Liver (tissue), 3 donors: ENCODE results near the gene TOR3A.

Experiments
- CTCF ChIP-seq: fragments of 150-350 bp; IDR thresholded peaks from 2 replicates; pipeline ENCODE4 v1.5.1; 2017; ENCODE audit warnings: improper control_type of control experiment, low read depth, low read length; ENCODE audit not compliant: missing input control
- EGR1 ChIP-seq, 2 donors: IDR thresholded peaks; 2 replicates each; pipeline ENCODE4 v1.6.1; 2016 to 2018; ENCODE audit warnings: antibody characterized with exemption in 2 of 2, low read depth in 2 of 2
- MAX ChIP-seq: IDR thresholded peaks from 2 replicates; pipeline ENCODE4 v1.6.1; 2016; ENCODE audit warnings: antibody characterized with exemption
- RAD21 ChIP-seq, 2 donors: IDR thresholded peaks; 2 replicates each; pipeline ENCODE4 v1.6.1; 2016; ENCODE audit warnings: antibody characterized with exemption in 2 of 2, mild to moderate bottlenecking in 2 of 2
- SP1 ChIP-seq: IDR thresholded peaks from 2 replicates; pipeline ENCODE4 v1.6.1; 2018; ENCODE audit warnings: antibody characterized with exemption, mild to moderate bottlenecking
- YY1 ChIP-seq: IDR thresholded peaks from 2 replicates; pipeline ENCODE4 v1.6.1; 2016; ENCODE audit warnings: antibody characterized with exemption, mild to moderate bottlenecking
- TF ChIP-seq, protein P1 (sequence below): IDR thresholded peaks from 2 replicates; pipeline ENCODE4 v1.6.1; 2016; ENCODE audit warnings: antibody characterized with exemption, mild to moderate bottlenecking
- donor health status: healthy.
- donor health status: healthy.

GRCh38 chr1:179090522-179090921 is 8.7 kb downstream of the TOR3A start:
- TF ChIP-seq CTCF (peak; percentile 12), MAX (no peak), RAD21 (IDR thresholded peaks at IDR 0.05) (no peak), SP1 (no peak), YY1 (no peak), EGR1 (IDR thresholded peaks at IDR 0.05; ENCODE audit: low read depth in 2 of 2) (no peak)
- TF ChIP-seq, protein P1, sequence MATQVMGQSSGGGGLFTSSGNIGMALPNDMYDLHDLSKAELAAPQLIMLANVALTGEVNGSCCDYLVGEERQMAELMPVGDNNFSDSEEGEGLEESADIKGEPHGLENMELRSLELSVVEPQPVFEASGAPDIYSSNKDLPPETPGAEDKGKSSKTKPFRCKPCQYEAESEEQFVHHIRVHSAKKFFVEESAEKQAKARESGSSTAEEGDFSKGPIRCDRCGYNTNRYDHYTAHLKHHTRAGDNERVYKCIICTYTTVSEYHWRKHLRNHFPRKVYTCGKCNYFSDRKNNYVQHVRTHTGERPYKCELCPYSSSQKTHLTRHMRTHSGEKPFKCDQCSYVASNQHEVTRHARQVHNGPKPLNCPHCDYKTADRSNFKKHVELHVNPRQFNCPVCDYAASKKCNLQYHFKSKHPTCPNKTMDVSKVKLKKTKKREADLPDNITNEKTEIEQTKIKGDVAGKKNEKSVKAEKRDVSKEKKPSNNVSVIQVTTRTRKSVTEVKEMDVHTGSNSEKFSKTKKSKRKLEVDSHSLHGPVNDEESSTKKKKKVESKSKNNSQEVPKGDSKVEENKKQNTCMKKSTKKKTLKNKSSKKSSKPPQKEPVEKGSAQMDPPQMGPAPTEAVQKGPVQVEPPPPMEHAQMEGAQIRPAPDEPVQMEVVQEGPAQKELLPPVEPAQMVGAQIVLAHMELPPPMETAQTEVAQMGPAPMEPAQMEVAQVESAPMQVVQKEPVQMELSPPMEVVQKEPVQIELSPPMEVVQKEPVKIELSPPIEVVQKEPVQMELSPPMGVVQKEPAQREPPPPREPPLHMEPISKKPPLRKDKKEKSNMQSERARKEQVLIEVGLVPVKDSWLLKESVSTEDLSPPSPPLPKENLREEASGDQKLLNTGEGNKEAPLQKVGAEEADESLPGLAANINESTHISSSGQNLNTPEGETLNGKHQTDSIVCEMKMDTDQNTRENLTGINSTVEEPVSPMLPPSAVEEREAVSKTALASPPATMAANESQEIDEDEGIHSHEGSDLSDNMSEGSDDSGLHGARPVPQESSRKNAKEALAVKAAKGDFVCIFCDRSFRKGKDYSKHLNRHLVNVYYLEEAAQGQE, result no peak
